ENCODE data around the gene ZFR2.

Gene ZFR2

DNA sequence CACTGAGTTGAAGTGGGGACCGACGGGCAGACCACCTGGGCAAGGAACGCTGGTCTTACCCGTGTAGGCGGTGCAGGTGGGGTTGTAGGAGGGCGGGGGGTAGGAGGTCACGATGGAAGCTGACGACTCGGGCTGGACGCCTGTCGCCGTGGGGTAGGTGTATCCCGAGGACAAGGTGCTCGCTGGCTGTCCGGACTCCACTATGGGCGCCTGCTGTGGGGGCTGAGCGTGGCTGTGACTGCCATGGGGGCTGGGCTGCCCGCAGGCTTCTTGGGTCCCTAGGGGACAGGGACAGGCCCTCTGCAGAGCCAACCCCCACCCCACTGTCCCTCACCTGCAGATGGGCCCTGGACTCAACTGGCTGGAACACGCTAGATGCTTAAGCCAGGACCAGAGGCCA is 37.2 kb downstream of the ZFR2 start:
- no peak for FAIRE-seq
- TF ChIP-seq, protein P1, sequence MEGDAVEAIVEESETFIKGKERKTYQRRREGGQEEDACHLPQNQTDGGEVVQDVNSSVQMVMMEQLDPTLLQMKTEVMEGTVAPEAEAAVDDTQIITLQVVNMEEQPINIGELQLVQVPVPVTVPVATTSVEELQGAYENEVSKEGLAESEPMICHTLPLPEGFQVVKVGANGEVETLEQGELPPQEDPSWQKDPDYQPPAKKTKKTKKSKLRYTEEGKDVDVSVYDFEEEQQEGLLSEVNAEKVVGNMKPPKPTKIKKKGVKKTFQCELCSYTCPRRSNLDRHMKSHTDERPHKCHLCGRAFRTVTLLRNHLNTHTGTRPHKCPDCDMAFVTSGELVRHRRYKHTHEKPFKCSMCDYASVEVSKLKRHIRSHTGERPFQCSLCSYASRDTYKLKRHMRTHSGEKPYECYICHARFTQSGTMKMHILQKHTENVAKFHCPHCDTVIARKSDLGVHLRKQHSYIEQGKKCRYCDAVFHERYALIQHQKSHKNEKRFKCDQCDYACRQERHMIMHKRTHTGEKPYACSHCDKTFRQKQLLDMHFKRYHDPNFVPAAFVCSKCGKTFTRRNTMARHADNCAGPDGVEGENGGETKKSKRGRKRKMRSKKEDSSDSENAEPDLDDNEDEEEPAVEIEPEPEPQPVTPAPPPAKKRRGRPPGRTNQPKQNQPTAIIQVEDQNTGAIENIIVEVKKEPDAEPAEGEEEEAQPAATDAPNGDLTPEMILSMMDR (IDR thresholded peaks at IDR 0.05; ENCODE audit: insufficient read depth, missing control alignments) = no peak
- DNase-seq (ENCODE audit: insufficient read length, low spot score) = no peak

DNA sequence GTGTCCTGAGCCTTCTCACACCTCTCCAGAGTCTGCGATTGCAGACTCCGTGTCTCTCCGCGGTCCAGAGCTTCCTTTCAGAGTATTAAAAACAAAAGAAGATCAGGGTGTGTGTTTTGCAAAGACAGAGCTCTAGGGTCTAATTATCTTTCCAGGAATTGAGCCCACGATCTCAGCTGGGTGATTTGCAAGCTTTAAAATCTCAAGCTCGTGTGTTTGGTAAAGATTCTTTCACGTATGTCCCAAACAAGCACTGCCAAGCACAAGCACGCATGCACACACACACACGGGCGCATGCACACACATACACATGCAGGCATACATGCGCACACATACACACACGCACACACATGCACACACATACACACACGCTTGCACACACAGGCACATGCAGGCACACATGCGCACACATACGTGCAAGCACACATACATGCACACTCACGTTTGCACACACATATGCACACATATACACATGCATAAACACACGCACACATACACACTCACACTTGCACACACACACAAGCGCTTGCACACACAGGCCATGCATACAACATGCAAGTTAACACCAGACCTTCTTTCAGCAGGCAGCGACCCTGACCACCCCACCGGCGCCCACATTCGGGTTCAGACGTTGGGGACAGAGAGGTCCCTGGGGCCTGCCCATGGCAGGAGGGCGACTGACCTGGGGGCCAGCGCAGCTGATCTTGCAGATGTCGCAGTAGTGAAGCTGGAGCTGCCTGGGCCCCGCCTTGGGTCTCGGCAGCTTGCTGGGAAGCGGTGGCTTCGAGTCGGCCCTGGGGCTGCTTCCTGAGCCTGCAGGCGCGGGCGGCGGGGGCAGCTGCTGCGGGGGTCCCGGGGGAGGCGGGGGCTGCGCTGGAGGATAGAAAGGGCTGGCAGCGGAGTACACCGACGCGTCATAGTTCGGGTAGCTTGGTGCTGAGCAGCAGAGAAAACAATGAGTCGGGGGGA is 37.9 kb downstream of the ZFR2 start:
- DNase-seq (ENCODE audit: insufficient read length, low spot score) (no peak), FAIRE-seq (no peak)
- TF ChIP-seq, protein P1 (IDR thresholded peaks at IDR 0.05; ENCODE audit: insufficient read depth, missing control alignments) = no peak

DNA sequence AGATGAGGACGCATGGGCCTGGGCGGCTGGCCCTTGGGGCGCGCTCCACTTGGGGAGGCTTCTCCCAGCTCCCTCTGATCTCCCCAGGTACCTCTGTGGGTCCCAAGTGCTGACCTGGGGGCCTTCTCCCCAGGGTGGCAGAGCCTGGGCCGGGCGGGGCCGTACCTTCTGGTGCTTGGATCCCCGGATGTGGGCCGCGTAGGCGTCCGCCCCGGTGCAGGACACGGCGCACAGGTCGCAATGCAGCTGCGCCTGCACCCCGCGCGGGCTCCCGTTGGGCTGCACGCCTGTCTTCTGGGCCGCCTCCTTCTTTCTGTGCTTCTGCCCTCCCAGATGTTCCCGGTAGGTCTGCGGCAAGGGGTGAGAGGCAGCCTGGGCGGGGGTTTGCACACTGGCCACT is 41.5 kb downstream of the ZFR2 start:
- FAIRE-seq (no peak), DNase-seq (ENCODE audit: insufficient read length, low spot score) (no peak)

DNA sequence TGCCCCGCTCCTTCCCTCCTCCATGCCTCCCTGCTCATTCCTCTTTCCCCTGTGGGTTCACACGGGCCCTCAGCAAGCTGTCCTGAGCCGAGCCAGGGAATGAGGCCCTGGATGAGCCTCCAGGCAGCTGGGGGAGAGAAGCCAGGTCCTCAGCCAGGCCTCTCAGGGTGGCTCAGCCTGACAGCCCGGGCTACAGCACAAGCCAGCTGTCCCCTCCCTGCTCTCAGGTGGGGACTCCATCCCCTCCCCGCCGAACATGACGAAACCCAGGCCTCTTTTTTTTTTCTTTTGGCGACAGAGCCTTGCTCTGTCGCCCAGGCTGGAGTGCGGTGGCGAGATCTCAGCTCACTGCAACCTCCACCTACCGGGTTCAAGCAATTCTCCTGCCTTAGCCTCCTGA is 42.7 kb downstream of the ZFR2 start:
- FAIRE-seq (no peak), DNase-seq (ENCODE audit: insufficient read length, low spot score) (no peak)
- TF ChIP-seq, protein P1 (IDR thresholded peaks at IDR 0.05; ENCODE audit: insufficient read depth, missing control alignments) = no peak

More for the DNA sequence above, 41.5 kb downstream of the ZFR2 start:
- TF ChIP-seq, protein P1 (IDR thresholded peaks at IDR 0.05; ENCODE audit: insufficient read depth, missing control alignments) = no peak

DNA sequence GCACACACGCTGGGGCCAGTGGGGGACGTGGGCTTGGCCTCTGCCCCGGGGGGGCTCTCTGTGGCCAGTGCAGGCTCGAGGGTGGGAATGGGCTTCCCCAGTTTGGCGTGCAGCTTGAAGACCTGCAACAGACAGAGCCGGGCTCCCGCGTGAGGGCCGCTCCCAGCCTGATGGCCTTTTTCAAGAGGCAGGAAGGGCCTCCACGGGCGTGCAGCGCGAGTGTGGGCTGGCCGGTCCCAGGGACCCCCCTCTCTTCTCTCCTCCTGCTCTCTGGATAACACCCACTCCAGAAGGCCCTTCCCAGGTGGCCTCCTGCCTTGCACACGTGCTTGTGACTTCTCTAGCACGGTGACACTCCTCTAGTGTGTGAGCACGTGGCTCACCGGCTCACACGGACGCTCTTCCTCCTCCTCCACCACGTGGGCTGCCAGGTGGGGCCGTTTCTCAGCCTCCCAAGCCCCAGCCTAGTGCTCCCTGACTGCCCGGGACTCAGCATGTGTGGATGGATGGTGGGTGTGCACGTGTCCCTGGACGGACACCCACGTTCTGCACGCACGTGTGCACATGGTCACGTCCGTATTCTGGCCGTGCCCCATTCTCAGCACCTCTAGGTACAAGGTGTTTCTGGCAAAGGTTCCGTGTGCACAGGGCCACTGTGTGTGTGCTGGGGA is 43.4 kb downstream of the ZFR2 start:
- no peak for FAIRE-seq
- DNase-seq (ENCODE audit: insufficient read length, low spot score) = no peak

DNA sequence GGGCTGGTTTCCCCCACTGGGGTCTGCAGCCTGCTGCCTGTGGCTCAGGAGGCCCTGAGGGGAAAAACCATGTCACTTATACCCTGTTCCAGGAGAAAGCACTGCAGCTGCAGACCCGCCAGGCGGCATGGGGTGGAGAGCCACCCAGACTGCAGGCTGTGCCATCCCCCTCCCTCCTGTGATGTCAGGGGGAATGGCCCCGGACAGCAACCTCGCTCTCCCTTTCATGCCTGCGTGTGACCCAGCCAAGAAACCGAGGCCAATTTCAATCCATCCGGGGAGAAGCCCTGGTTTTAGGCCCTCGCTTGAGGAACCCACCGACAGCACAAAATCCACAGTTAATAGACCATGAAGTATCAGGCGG is 45.5 kb downstream of the ZFR2 start:
- FAIRE-seq (no peak), DNase-seq (ENCODE audit: insufficient read length, low spot score) (no peak)
- TF ChIP-seq, protein P1 (IDR thresholded peaks at IDR 0.05; ENCODE audit: insufficient read depth, missing control alignments) = no peak

More for the DNA sequence above, 43.4 kb downstream of the ZFR2 start:
- TF ChIP-seq, protein P1 (IDR thresholded peaks at IDR 0.05; ENCODE audit: insufficient read depth, missing control alignments) = no peak
